ENCODE measurements around the gene AHSP.
"Not testable (repeated sequence)": the region's sequence is repeated elsewhere in the genome, so short reads cannot be mapped to it uniquely, and the experiment has no call there.

The AHSP gene, protein sequence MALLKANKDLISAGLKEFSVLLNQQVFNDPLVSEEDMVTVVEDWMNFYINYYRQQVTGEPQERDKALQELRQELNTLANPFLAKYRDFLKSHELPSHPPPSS

DNA sequence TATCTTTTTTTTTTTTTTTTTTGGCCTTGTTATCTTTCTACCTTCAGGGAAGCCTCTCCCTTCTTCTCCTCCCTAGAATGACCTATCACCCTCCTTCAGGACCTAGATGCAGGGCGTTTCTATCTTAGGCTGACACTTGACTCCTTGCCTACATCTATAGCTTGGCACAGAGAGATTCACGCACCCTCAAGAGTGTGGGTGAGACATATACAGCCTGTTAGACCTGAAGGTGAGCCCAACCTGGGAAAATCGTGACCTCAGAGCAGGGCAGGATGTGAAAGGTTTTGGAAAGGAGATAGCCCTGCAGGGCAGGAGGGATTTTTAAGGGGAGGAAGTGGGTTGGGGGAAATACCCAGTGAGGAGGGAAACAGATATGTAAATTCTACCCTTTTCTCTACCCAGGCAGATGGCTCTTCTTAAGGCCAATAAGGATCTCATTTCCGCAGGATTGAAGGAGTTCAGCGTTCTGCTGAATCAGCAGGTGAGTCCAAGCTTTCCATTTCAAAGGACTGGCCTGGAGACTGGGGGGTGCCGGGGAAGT, at the start of gene AHSP:
Gene AHSP, plus strand, starts transcription at position 167 of the 541 bp plus-strand sequence. Its CDS starts 240 bp downstream, at position 407.
- DNase-seq, result no peak

DNA sequence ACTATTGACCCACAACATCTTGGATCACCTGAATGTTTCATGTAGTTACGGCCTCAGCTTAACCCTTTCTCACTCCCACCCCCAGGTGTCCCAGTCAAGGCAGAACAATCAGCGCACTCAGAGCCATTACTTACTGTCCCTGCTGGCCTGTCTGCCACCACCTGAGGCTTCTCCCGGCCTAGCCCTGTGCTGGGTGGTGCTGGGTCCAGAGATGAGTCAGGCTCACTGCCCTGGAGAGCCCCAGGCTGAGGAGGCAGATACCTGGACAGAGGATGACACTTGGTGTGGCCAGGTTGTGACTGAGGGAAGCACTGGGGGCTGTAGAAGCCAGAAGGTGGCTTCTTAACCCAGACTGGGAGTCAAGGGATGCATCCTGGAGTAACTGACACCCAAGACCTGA, 48.7 kb upstream of the AHSP start:
- DNase-seq, result no peak

DNA sequence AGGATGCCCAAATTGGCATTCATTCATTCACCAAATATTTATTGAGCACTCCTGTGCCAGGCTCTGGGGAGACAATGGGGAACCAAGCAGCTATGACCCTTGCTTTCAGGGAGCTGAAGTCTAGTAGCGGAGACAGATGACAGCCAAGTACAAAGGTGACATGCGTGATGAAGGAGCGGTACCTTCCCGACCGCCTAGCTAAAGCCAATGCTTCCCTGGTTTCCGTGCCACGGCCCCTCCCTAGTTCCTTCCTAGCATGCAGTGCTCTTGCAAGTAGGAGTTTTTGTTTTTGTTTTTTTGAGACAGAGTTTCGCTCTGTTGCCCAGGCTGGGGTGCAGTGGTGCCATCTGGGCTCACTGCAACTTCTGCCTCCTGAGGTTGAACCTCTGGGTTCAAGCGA, 47.9 kb upstream of the AHSP start:
- DNase-seq, result no peak

DNA sequence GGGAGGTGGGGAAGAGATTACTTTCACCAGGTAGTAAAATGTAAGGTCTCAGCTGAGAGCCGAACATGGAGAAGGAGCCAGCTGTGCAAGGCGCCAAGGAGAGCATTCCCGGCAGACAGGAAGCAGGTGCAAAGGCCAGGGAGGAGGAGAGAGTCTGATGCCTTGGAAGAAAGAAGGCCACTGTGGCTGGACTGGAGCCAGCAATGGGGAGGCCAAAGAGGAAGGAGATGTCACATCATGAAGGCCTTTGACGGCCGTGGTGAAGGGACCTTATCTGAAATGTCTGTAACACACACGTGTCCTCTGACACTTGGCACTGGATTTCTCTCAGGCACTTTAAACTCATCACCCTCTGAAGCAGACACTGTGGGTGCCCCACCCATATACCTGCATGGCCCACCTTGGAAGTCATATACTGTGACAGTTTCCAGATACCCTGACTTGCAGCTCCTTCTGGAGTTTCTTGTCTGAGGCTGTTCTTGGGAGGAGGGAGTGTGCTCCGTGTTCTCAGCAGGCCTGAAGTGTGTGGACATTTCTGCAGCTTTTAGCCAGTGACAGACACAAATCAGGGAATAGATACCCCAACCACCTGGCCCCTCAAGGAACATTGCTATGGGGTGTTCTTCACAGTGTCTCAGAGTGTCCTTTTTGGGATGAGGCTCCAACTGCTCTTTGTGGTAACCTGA, 46.7 kb upstream of the AHSP start:
- DNase-seq, result no peak

DNA sequence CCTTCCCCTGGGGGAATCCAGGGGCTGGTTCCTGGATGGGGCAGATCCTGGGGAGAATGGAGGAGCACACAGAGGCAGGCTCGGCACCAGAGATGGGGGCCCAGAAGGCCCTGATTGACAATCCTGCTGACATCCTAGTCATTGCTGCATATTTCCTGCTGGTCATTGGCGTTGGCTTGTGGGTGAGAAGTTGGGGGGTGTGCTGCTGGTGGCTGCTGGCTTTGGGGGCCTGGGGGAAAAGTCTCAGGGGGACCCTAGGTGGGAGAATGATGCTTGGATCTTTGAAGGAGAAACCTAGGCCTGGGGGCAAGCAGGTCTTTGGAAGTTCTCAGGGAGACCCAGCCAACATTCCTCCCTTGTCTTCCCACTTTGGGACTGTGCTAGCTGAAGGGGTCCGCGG, 44.6 kb upstream of the AHSP start, which contains the start of gene SLC5A2:
Gene SLC5A2, plus strand, starts transcription at position 43 of the 400 bp plus-strand sequence. Its CDS starts 14 bp downstream, at position 57.
- no peak for DNase-seq

DNA sequence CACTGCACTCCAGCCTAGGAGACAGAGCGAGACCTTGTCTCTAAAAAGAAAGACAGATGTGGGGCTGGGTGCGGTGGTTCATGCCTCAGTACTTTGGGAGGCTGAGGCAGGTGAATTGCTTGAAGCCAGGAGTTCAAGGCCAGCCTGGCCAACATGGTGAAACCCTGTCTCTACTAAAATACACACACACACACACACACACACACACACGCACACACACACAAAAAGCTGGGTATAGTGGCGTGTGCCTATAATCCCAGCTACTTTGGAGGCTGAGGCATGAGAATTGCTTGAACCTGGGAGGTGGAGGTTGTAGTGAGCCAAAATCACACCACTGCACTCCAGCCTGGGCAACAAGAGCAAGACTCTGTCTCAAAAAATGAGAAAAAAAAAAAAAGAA, 43.7 kb upstream of the AHSP start:
- DNase-seq, result not testable (repeated sequence)

DNA sequence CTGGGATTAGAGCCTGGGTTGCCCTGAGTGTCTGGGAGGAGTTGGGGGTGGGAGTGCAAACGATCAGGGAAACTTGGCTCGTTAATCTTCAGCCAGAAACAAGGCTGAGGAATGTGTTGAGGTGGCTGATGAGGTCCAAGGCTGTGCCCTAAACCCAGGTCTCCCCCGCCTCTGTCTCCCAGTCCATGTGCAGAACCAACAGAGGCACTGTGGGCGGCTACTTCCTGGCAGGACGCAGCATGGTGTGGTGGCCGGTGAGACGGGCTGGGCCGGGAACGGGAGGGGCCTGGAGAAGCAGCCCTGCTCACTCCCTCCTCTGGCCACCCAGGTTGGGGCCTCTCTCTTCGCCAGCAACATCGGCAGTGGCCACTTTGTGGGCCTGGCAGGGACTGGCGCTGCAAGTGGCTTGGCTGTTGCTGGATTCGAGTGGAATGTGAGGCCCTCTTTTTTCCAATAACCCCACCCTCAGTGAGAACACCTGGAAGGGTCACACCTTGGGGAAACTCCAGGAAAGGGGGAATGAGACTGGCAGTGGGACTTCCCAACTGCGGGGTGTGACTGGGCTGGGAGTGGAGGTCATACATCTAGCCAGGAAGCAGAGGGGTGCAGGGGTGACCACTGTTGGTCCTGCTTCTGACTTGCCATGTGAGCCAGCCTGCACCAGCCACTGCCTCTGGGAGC, 43.1 kb upstream of the AHSP start:
- no peak for DNase-seq

DNA sequence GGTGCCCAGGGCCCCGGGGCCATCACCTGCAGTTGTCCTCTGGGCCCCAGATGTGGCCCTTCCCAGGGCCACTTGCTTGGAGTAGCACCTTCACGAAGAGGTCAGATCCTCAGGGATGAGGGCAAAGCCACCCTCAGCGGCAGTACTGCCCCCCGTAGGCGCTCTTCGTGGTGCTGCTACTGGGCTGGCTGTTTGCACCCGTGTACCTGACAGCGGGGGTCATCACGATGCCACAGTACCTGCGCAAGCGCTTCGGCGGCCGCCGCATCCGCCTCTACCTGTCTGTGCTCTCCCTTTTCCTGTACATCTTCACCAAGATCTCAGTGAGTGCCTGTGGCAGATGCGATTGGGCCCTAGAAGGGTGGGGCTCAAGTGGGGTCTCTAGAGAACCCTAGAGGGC, 42.1 kb upstream of the AHSP start:
- no peak for DNase-seq

DNA sequence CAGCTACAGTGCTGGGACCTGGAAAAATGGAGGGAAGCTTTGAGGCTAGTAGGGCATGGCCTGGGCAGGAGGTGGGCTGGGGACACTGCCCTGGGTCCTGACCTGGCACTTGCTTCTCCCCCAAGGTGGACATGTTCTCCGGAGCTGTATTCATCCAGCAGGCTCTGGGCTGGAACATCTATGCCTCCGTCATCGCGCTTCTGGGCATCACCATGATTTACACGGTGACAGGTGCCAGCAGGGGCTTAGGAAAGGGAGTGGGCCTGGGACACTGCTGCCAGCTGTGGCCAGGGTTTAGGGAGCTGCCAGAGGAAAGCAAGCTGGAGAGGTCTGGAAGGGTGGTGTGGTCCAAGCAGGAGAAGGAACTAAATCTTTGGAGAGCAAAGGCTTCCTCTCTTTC, 41.7 kb upstream of the AHSP start:
- no peak for DNase-seq

DNA sequence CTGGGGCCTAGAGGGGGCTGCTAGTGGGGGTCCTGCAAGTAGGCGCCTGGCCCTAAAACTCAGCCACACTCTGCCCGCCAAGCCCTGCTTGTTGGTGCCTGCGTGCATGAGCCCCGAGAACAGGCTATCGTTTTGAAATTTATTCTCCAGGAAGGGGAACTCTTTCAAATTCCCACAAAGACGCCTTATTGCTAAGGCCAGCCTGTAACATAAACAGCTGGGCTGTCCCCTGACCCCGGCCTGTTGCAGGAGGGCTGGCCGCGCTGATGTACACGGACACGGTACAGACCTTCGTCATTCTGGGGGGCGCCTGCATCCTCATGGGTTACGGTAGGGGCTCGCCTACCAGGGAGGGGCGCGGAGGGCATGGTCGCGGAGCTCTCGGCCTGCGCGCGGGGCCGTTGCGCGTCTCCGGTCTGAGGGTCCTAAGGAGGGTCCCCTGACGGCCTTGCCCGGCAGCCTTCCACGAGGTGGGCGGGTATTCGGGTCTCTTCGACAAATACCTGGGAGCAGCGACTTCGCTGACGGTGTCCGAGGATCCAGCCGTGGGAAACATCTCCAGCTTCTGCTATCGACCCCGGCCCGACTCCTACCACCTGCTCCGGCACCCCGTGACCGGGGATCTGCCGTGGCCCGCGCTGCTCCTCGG, 40.5 kb upstream of the AHSP start:
- DNase-seq, result no peak

DNA sequence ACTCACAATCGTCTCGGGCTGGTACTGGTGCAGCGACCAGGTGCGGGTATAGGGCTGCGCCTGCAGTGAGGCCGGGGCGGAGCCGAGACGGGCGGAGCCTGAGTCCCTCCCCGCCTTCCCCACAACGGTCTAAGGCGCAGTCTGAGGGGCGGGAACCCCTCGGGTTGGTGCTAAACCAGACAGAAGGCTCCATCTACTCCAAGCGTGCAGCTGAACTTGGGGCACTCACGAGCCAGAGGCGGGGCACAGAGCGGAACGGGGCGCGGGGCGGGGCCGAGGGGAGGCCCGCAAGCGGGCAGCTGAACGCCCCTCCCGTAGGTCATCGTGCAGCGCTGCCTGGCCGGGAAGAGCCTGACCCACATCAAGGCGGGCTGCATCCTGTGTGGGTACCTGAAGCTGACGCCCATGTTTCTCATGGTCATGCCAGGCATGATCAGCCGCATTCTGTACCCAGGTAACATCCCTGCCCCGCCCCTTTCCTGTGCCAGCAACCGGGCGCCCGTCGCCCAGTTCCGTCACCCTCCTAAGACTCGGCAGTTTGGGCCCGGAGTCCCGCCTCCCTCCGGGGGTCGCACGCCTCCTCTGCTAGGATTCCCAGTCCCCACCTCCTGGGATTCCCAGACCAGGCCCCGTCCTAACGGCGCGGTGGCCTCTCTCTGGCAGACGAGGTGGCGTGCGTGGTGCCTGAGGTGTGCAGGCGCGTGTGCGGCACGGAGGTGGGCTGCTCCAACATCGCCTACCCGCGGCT, 39.8 kb upstream of the AHSP start:
- DNase-seq, result peak; percentile 76

DNA sequence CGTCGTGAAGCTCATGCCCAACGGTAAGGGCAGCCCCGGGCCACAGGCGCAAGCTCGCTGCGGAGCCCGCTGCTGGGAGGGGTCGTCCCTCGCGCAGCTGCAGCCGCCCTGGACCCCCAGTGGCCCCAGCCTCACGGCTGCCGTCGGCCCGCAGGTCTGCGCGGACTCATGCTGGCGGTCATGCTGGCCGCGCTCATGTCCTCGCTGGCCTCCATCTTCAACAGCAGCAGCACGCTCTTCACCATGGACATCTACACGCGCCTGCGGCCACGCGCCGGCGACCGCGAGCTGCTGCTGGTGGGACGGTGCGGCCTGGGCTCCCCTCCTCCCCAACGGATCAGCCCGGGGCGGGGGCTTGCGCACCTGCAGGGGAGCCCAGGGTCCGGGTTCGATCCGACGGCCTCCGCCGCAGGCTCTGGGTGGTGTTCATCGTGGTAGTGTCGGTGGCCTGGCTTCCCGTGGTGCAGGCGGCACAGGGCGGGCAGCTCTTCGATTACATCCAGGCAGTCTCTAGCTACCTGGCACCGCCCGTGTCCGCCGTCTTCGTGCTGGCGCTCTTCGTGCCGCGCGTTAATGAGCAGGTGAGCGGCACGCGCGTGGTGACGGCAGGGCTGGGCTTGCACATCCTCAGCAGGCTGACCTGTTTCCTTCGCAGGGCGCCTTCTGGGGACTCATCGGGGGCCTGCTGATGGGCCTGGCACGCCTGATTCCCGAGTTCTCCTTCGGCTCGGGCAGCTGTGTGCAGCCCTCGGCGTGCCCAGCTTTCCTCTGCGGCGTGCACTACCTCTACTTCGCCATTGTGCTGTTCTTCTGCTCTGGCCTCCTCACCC, 39.0 kb upstream of the AHSP start:
- DNase-seq, result peak; percentile 57

DNA sequence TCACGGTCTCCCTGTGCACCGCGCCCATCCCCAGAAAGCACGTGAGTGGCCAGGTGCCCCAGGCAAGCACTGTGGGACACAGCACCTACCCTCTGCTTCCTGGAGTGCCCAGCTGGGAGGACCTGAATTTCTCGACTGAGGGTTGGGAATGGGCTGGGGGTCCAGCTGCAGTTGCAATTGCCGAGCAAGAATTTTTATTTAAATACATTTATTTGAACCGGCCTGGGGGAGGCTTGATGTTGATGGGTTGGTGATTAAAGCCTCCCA, 38.5 kb upstream of the AHSP start:
- DNase-seq, result no peak

DNA sequence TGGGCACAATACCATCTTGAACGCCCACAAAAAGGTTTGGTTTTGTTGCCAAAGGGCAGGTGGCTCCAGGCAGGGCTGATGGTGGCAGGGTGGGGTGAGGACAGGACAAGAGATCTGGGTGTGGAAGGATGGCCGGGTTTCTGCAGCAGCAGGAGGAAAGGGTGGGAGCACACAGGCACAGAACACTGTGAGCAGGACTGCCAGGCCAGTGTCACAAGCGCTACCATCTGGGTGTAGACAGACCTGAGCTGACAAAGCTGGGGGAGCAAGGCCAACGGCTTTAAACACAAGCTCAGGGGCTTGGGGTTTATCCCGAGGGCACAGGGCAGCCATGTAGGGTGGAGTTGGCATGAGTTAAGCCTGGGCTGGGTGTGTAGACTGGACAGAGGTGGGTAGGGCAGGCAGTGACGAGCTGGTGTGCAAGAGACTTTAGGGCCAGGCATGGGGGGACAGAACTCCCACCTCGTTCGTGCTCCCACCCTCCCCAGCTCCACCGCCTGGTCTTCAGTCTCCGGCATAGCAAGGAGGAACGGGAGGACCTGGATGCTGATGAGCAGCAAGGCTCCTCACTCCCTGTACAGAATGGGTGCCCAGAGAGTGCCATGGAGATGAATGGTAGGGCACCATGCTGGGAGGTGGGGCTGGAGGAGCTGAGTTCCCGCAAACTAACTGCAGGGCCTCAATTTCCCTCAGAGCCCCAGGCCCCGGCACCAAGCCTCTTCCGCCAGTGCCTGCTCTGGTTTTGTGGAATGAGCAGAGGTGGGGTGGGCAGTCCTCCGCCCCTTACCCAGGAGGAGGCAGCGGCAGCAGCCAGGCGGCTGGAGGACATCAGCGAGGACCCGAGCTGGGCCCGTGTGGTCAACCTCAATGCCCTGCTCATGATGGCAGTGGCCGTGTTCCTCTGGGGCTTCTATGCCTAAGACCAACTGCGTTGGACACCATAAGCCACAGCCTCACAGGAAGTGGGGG, 37.8 kb upstream of the AHSP start:
- DNase-seq, result no peak

DNA sequence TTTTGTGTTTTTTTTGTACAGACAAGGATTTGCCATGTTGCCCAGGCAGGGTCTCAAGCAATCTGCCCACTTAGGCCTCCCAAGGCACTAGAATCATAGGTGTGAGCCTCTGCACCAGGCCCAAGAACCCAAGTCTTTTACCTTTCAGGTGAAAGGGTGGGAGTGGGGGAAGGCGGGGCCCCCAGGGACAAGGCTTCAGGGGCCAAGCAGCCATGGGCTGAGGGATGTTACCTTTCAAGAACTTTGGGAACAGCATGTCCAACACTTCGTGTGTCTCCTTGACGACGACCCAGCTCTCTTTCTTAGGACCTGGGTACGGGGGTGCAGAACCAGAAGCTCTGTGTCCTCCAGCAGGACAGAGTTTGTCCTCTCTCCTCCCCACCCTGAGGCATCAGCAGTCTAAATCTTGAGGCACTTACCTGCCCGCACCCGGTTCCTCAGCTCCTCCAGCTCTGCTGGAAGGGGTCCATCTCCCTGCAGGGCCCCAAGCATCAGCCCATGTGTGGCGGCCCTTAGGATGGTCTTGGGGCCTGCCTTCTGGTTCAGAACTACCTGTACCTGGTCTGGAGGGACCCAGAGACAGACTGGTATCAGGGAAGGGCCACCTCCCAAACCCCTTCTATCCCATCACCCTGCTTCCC, 35.8 kb upstream of the AHSP start:
- no peak for DNase-seq

DNA sequence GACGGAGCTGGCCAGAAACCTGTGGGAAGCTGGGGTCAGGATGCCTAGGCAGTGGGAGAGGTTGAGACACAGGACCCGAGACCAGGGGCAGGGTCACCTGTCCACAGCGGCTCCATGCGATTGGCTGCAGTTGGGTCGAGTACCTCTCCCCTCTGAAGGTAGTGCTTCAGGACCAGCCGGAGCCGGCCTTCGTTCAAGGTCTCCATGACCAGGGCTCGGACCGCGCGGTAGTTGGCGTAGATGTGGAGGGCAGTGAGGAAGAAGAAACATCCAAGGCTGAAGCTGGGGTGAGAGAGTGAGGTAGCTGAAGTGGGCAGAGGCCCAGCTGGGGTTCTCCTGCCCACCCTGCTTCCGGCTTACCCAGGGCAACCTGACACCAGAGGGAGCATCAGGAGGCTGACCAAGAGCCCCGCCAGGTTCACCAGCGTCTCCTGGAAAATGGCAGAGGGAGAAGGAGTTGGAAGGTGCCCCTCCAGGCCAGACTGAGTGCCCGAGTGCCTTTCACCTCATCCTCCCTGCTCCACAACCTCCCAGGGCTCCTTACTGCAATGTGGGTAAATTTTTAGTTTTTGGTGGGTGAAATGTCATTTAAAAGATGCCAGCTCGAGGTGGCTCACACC, 34.1 kb upstream of the AHSP start:
- DNase-seq, result no peak

DNA sequence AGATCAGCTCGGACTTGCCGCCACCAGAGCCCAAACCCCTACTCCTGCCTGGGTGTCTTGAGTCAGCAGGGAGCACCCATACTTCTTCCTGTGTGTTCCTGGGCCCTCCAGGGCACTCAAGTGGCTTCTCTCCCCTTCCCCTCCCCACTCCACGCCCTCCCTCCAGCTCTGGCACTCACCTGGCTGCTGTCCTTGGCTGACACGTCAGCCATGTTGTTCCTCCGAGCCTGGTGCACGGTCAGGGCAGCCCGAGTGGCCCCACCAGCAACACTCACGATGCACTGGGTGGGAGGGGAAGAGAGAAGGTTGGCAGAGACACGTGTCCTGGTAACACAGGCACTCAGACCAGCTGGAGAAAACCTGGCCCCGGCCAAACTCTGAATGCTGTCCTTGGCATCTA, 31.0 kb upstream of the AHSP start:
- DNase-seq, result no peak

DNA sequence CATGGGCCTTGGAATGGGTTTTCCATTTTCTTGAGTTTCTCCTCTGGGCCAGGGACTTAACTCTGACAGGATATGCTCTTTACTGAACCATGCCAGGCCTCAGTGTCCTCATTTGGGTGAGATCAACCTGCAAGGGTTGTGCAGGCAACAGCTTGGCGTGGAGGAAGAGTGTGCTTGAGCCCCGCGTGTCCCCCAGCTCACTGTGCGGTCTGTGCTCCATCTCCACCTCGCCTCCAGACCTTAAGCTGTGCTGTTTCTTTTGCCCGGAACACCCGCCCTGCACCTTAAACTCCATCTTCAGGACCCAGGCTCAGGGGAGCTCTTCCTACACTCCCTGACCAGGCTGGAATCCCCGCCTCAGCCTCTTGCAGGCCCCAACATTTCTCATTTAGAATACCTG, 29.2 kb upstream of the AHSP start:
- DNase-seq, result no peak

DNA sequence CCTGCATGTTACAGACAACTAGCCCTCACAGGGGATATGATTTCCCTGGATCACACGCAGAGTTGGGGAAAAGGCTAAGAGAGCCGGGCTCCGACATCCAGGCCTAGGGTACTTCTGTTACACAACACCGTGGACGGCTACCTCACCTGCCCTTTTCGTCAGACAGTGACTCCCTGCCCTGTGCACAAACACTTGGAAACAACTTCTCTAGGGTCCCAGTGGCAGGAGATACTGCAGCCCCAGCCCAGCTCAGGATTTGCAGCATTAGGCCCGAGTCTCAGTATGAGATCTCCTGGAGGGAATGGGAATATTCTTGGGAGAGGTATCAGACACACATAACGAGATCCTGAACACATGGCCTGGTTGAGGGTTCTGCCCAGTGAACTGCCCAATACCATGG, 27.8 kb upstream of the AHSP start:
- no peak for DNase-seq

Measured in DMS53 (cell line).